Measurements from ENCODE around the gene IKZF3.
"Not testable (repeated sequence)": the region's sequence is repeated elsewhere in the genome, so short reads cannot be mapped to it uniquely, and the experiment has no call there.

GRCh38 chr17:39855911-39856649, 8.0 kb downstream of the IKZF3 start:
- not testable (repeated sequence) for TF ChIP-seq CTCF (IDR thresholded peaks at IDR 0.05; ENCODE audit: poor library complexity, severe bottlenecking); EP300 (conservative IDR thresholded peaks at IDR 0.05; ENCODE audit: poor library complexity, severe bottlenecking); POLR2AphosphoS5 (IDR thresholded peaks at IDR 0.05); EZH2 (IDR thresholded peaks at IDR 0.05; ENCODE audit: borderline replicate concordance, insufficient read depth, low read length, poor library complexity, severe bottlenecking)

Data from neural cell (in vitro differentiated cells).